Activated T-helper 1 cell treated with anti-CD3 and anti-CD28 coated beads, Interleukin-12 subunit alpha, Interleukin-12 subunit beta, Interleukin-2, Interleukin-4 antibody, amounts not matched to agents 30 ng/mL and 10 ng/mL and 1 ng/mL, durations not matched to agents 14 hours and 24 hours and 36 hours (primary cell): Measurements from ENCODE around the gene FOXM1. TPM values are rescaled to one million over a fixed set of nuclear protein-coding genes. Genes with fewer than 3 reads are reported as not detected.
A peak's percentile ranks its signal among the peaks of the same experiment; 100 is the strongest.

ENCODE experiments used
- DNase-seq: peaks from one replicate; pipeline ENCODE4 v3.0.0; 2021; ENCODE audit warnings: low spot score
- H3K27ac Mint-ChIP-seq: one replicate; pipeline ENCODE4 v1.8.0; 2021; ENCODE audit warnings: mild to moderate bottlenecking, mixed read lengths
- H3K27me3 Mint-ChIP-seq: one replicate; pipeline ENCODE4 v1.8.0; 2022; ENCODE audit warnings: mild to moderate bottlenecking, moderate library complexity, mixed read lengths; ENCODE audit not compliant: insufficient read depth
- H3K36me3 Mint-ChIP-seq: one replicate; pipeline ENCODE4 v1.8.0; 2021; ENCODE audit warnings: low read depth, mixed read lengths
- H3K4me1 Mint-ChIP-seq: one replicate; pipeline ENCODE4 v1.8.0; 2021; ENCODE audit warnings: low read depth, mixed read lengths
- H3K4me3 Mint-ChIP-seq: one replicate; pipeline ENCODE4 v1.8.0; 2021; ENCODE audit warnings: mild to moderate bottlenecking, moderate library complexity, mixed read lengths
- H3K9me3 Mint-ChIP-seq: one replicate; pipeline ENCODE4 v1.8.0; 2021; ENCODE audit warnings: mixed read lengths
- intact Hi-C: fragments of 100-400 bp; cut with micrococcal nuclease; formaldehyde crosslinking; loops from one replicate; pipeline ENCODE4 v1.15.1; 2024
- total RNA-seq: library from RNA; stranded (reverse); gene quantifications from 2 replicates; pipeline ENCODE4 v1.2.3, GENCODE V29; 2022

Gene FOXM1
- 72.6 and 75.9 TPM in 2 replicates for total RNA-seq

GRCh38 chr12:2877047-2877952 is at the start of gene FOXM1, which contains the start of gene RHNO1:
TSS of gene FOXM1 (minus strand) at chr12:2877174. CDS start at chr12:2874478, 2,696 bp downstream.
TSS of gene RHNO1 (plus strand) at chr12:2877223. CDS start at chr12:2885367, 8,144 bp downstream.
- H3K4me3 Mint-ChIP-seq: peak within 1 kb of the TSS; percentile 99
- intact Hi-C loops: loop anchor here (1.0 to 5.0 kb wide), 5 partner anchors 9 to 185 kb away; partner anchors contain the start of genes ITFG2 and TULP3
- H3K27ac Mint-ChIP-seq: peak within 1 kb of the TSS; percentile 100
- DNase-seq: peak; percentile 86
- peaks cover 30% of the 10 kb centered on the region for H3K36me3 Mint-ChIP-seq
- H3K27me3 Mint-ChIP-seq: no peaks in the 10 kb centered on the region
- no peaks in the 10 kb centered on the region for H3K9me3 Mint-ChIP-seq
- peaks cover 51% of the 10 kb centered on the region for H3K4me1 Mint-ChIP-seq

- H3K27ac Mint-ChIP-seq: no peak overlapping the region
- H3K27me3 Mint-ChIP-seq: no peaks in the 10 kb centered on the region
- no peaks in the 10 kb centered on the region for H3K9me3 Mint-ChIP-seq
- intact Hi-C loops: no loop called here
- H3K36me3 Mint-ChIP-seq: peaks cover 13% of the 10 kb centered on the region
- H3K4me1 Mint-ChIP-seq: no peaks in the 10 kb centered on the region
- no peak for DNase-seq
- no peak overlapping the region for H3K4me3 Mint-ChIP-seq
Measured at GRCh38 chr12:2925322-2925995, 48.5 kb upstream of the FOXM1 start.

GRCh38 chr12:2924019-2924418 is 47.0 kb upstream of the FOXM1 start:
- no peak overlapping the region for H3K4me3 Mint-ChIP-seq
- H3K27ac Mint-ChIP-seq: no peak overlapping the region
- intact Hi-C loops: no loop called here
- H3K9me3 Mint-ChIP-seq: no peaks in the 10 kb centered on the region
- H3K4me1 Mint-ChIP-seq: no peaks in the 10 kb centered on the region
- no peaks in the 10 kb centered on the region for H3K27me3 Mint-ChIP-seq
- no peak for DNase-seq
- H3K36me3 Mint-ChIP-seq: peaks cover 12% of the 10 kb centered on the region

- Mint-ChIP-seq H3K36me3 (peaks cover 12% of the 10 kb centered on the region), H3K27ac (no peak overlapping the region), H3K27me3 (no peaks in the 10 kb centered on the region), H3K4me1 (no peaks in the 10 kb centered on the region), H3K9me3 (no peaks in the 10 kb centered on the region), H3K4me3 (no peak overlapping the region)
- DNase-seq: no peak
- intact Hi-C loops: no loop called here
Measured at GRCh38 chr12:2923057-2923456, 46.1 kb upstream of the FOXM1 start.

GRCh38 chr12:2922329-2922728 is 45.4 kb upstream of the FOXM1 start:
- H3K27me3 Mint-ChIP-seq: no peaks in the 10 kb centered on the region
- H3K36me3 Mint-ChIP-seq: peaks cover 8% of the 10 kb centered on the region

GRCh38 chr12:2919249-2919648 is 42.3 kb upstream of the FOXM1 start:
- no peaks in the 10 kb centered on the region for H3K4me1 Mint-ChIP-seq
- DNase-seq: no peak
- no peak overlapping the region for H3K27ac Mint-ChIP-seq
- H3K9me3 Mint-ChIP-seq: no peaks in the 10 kb centered on the region
- H3K4me3 Mint-ChIP-seq: no peak overlapping the region
- no peaks in the 10 kb centered on the region for H3K27me3 Mint-ChIP-seq
- intact Hi-C loops: no loop called here
- peaks cover 8% of the 10 kb centered on the region for H3K36me3 Mint-ChIP-seq

More at GRCh38 chr12:2922329-2922728, 45.4 kb upstream of the FOXM1 start:
- no peak for DNase-seq
- Mint-ChIP-seq H3K9me3 (no peaks in the 10 kb centered on the region), H3K27ac (no peak overlapping the region), H3K4me3 (no peak overlapping the region), H3K4me1 (no peaks in the 10 kb centered on the region)
- intact Hi-C loops: no loop called here

GRCh38 chr12:2912216-2912575 is 35.2 kb upstream of the FOXM1 start:
- Mint-ChIP-seq H3K4me1 (peaks cover 7% of the 10 kb centered on the region), H3K36me3 (peaks cover 5% of the 10 kb centered on the region), H3K27ac (no peak overlapping the region), H3K4me3 (no peak overlapping the region), H3K27me3 (no peaks in the 10 kb centered on the region), H3K9me3 (no peaks in the 10 kb centered on the region)
- intact Hi-C loops: no loop called here
- DNase-seq: no peak

GRCh38 chr12:2904260-2904659 is 27.3 kb upstream of the FOXM1 start:
- no peak overlapping the region for H3K27ac Mint-ChIP-seq
- no peaks in the 10 kb centered on the region for H3K27me3 Mint-ChIP-seq
- no peaks in the 10 kb centered on the region for H3K9me3 Mint-ChIP-seq
- intact Hi-C loops: no loop called here
- H3K36me3 Mint-ChIP-seq: no peaks in the 10 kb centered on the region
- DNase-seq: no peak
- no peak overlapping the region for H3K4me3 Mint-ChIP-seq
- H3K4me1 Mint-ChIP-seq: no peaks in the 10 kb centered on the region

- no peak for DNase-seq
- H3K27ac Mint-ChIP-seq: no peak overlapping the region
- H3K27me3 Mint-ChIP-seq: no peaks in the 10 kb centered on the region
- no peaks in the 10 kb centered on the region for H3K9me3 Mint-ChIP-seq
- no peaks in the 10 kb centered on the region for H3K4me1 Mint-ChIP-seq
- no peak overlapping the region for H3K4me3 Mint-ChIP-seq
- no peaks in the 10 kb centered on the region for H3K36me3 Mint-ChIP-seq
- intact Hi-C loops: no loop called here
Measured at GRCh38 chr12:2902272-2902880, 25.4 kb upstream of the FOXM1 start.

- Mint-ChIP-seq H3K36me3 (no peaks in the 10 kb centered on the region), H3K27ac (no peak overlapping the region), H3K27me3 (no peaks in the 10 kb centered on the region), H3K9me3 (no peaks in the 10 kb centered on the region), H3K4me3 (no peak overlapping the region), H3K4me1 (no peaks in the 10 kb centered on the region)
- intact Hi-C loops: no loop called here
- DNase-seq: no peak
Measured at GRCh38 chr12:2900642-2901041, 23.7 kb upstream of the FOXM1 start.

- DNase-seq: no peak
- Mint-ChIP-seq H3K4me1 (peaks cover 4% of the 10 kb centered on the region), H3K27me3 (no peaks in the 10 kb centered on the region), H3K9me3 (no peaks in the 10 kb centered on the region), H3K36me3 (no peaks in the 10 kb centered on the region), H3K4me3 (no peak overlapping the region), H3K27ac (no peak overlapping the region)
- intact Hi-C loops: no loop called here
Measured at GRCh38 chr12:2897418-2897817, 20.4 kb upstream of the FOXM1 start.

- Mint-ChIP-seq H3K27me3 (no peaks in the 10 kb centered on the region), H3K36me3 (no peaks in the 10 kb centered on the region), H3K27ac (no peak overlapping the region), H3K4me1 (peaks cover 9% of the 10 kb centered on the region), H3K4me3 (no peak overlapping the region), H3K9me3 (no peaks in the 10 kb centered on the region)
- no peak for DNase-seq
- intact Hi-C loops: no loop called here
Measured at GRCh38 chr12:2895511-2895910, 18.5 kb upstream of the FOXM1 start.

- no peak for DNase-seq
- intact Hi-C loops: no loop called here
- no peak overlapping the region for H3K27ac Mint-ChIP-seq
- no peaks in the 10 kb centered on the region for H3K27me3 Mint-ChIP-seq
- H3K4me1 Mint-ChIP-seq: peaks cover 14% of the 10 kb centered on the region
- H3K4me3 Mint-ChIP-seq: no peak overlapping the region
- H3K9me3 Mint-ChIP-seq: no peaks in the 10 kb centered on the region
- H3K36me3 Mint-ChIP-seq: no peaks in the 10 kb centered on the region
Measured at GRCh38 chr12:2895051-2895451, 18.1 kb upstream of the FOXM1 start.
